ENCODE data around the gene ELF2.

DNA sequence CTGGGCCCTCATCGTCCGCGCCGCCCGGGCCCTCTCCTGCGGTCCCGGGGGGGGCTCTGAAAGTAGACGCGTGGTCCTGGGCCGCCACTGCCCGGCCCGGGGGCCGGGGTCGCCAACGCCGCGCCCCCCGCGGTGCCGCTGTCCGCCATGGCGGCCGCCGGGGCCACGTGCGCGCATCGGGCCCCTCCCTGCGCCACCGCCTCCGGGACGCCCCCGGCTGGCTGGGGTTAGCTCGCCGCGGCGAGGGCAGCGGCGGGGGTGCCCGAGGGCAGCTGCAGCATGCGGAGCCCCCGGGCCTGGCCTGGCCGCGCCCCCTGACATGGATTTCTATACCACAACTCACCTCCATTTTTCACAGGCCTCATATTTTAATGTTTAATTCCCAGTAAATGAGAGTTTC, 61.8 kb downstream of the ELF2 start:
- TF ChIP-seq, protein P1, sequence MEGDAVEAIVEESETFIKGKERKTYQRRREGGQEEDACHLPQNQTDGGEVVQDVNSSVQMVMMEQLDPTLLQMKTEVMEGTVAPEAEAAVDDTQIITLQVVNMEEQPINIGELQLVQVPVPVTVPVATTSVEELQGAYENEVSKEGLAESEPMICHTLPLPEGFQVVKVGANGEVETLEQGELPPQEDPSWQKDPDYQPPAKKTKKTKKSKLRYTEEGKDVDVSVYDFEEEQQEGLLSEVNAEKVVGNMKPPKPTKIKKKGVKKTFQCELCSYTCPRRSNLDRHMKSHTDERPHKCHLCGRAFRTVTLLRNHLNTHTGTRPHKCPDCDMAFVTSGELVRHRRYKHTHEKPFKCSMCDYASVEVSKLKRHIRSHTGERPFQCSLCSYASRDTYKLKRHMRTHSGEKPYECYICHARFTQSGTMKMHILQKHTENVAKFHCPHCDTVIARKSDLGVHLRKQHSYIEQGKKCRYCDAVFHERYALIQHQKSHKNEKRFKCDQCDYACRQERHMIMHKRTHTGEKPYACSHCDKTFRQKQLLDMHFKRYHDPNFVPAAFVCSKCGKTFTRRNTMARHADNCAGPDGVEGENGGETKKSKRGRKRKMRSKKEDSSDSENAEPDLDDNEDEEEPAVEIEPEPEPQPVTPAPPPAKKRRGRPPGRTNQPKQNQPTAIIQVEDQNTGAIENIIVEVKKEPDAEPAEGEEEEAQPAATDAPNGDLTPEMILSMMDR (conservative IDR thresholded peaks at IDR 0.05): no peak
- TF ChIP-seq ZFX (IDR thresholded peaks at IDR 0.05): no peak

Measured in C4-2B (cell line).